Measurements from ENCODE around the gene SUN2. TPM values are rescaled to one million over a fixed set of nuclear protein-coding genes. Genes with fewer than 3 reads are reported as not detected.

The SUN2 gene
- total and polyA plus RNA-seq, 2 experiments from 2014 or later: 28.0 to 105 TPM

- H3K4me3 ChIP-seq: no peak overlapping the region
- H3K27me3 ChIP-seq: no peaks in the 10 kb centered on the region
- no peaks in the 10 kb centered on the region for H3K9me3 ChIP-seq (ENCODE audit: low read depth)
- H3K27ac ChIP-seq: no peak overlapping the region
- peaks cover 71% of the 10 kb centered on the region for H3K36me3 ChIP-seq
- H3K4me1 ChIP-seq (ENCODE audit: low read depth): no peaks in the 10 kb centered on the region
- DNase-seq (ENCODE audit: low read depth in 1 of 2, low spot score in 1 of 2): peak; percentile 44 to 56
- peak; percentile 56 for TF ChIP-seq CTCF (IDR thresholded peaks at IDR 0.05; ENCODE audit: low read depth, low read length)
Observed at GRCh38 chr22:38724926-38725571, 30.7 kb downstream of the SUN2 start.

GRCh38 chr22:38724176-38724575 lies 31.6 kb downstream of the SUN2 start:
- no peaks in the 10 kb centered on the region for H3K27me3 ChIP-seq
- H3K36me3 ChIP-seq: peaks cover 67% of the 10 kb centered on the region
- H3K27ac ChIP-seq: no peak overlapping the region

GRCh38 chr22:38721551-38721950 lies 34.2 kb downstream of the SUN2 start:
- no peaks in the 10 kb centered on the region for H3K4me1 ChIP-seq (ENCODE audit: low read depth)
- H3K36me3 ChIP-seq: peaks cover 52% of the 10 kb centered on the region
- no peak overlapping the region for H3K27ac ChIP-seq
- H3K4me3 ChIP-seq: no peak overlapping the region
- TF ChIP-seq CTCF (IDR thresholded peaks at IDR 0.05; ENCODE audit: low read depth, low read length): no peak
- no peak for DNase-seq (ENCODE audit: low read depth in 1 of 2, low spot score in 1 of 2)
- H3K27me3 ChIP-seq: no peaks in the 10 kb centered on the region
- no peaks in the 10 kb centered on the region for H3K9me3 ChIP-seq (ENCODE audit: low read depth)

More at GRCh38 chr22:38724176-38724575, 31.6 kb downstream of the SUN2 start:
- Histone ChIP-seq H3K4me3 (no peak overlapping the region), H3K4me1 (ENCODE audit: low read depth) (no peaks in the 10 kb centered on the region), H3K9me3 (ENCODE audit: low read depth) (no peaks in the 10 kb centered on the region)
- DNase-seq (ENCODE audit: low read depth in 1 of 2, low spot score in 1 of 2): no peak
- TF ChIP-seq CTCF (IDR thresholded peaks at IDR 0.05; ENCODE audit: low read depth, low read length): no peak

- TF ChIP-seq CTCF (IDR thresholded peaks at IDR 0.05; ENCODE audit: low read depth, low read length): no peak
Observed at GRCh38 chr22:38720350-38720749, 35.4 kb downstream of the SUN2 start.

GRCh38 chr22:38719196-38719595 lies 36.6 kb downstream of the SUN2 start:
- TF ChIP-seq CTCF (IDR thresholded peaks at IDR 0.05; ENCODE audit: low read depth, low read length): no peak
- H3K27me3 ChIP-seq: no peaks in the 10 kb centered on the region
- H3K27ac ChIP-seq: no peak overlapping the region
- peaks cover 34% of the 10 kb centered on the region for H3K36me3 ChIP-seq
- DNase-seq (ENCODE audit: low read depth in 1 of 2, low spot score in 1 of 2): no peak
- H3K9me3 ChIP-seq (ENCODE audit: low read depth): no peaks in the 10 kb centered on the region
- H3K4me3 ChIP-seq: no peak overlapping the region
- H3K4me1 ChIP-seq (ENCODE audit: low read depth): peaks cover 12% of the 10 kb centered on the region

More at GRCh38 chr22:38720350-38720749, 35.4 kb downstream of the SUN2 start:
- no peaks in the 10 kb centered on the region for H3K9me3 ChIP-seq (ENCODE audit: low read depth)
- peaks cover under 1% of the 10 kb centered on the region for H3K4me1 ChIP-seq (ENCODE audit: low read depth)
- peaks cover 45% of the 10 kb centered on the region for H3K36me3 ChIP-seq
- H3K27ac ChIP-seq: no peak overlapping the region
- H3K27me3 ChIP-seq: no peaks in the 10 kb centered on the region
- H3K4me3 ChIP-seq: no peak overlapping the region
- no peak for DNase-seq (ENCODE audit: low read depth in 1 of 2, low spot score in 1 of 2)

Data from cardiac muscle cell (in vitro differentiated cells and primary cell).